Central memory CD8-positive, alpha-beta T cell (primary cell): ENCODE measurements around the gene MADCAM1.

Experiments
- ATAC-seq: fragments of 150-1000 bp; cut with Tn5 transposase; replicated peaks from 2 replicates; pipeline ENCODE4 v1.10.0; 2022; ENCODE audit warnings: mild to moderate bottlenecking, moderate FRiP score, moderate number of reproducible peaks; ENCODE audit not compliant: poor library complexity, severe bottlenecking; ENCODE audit errors: extremely low read depth
- DNase-seq, 2 donors: peaks; one replicate each; pipeline ENCODE4 v3.0.0; 2021; ENCODE audit warnings: low spot score in 2 of 2
- H3K27ac Mint-ChIP-seq: one replicate; pipeline ENCODE4 v1.8.0; 2022; ENCODE audit warnings: low read depth, mild to moderate bottlenecking, moderate library complexity, mixed read lengths
- H3K27me3 Mint-ChIP-seq: one replicate; pipeline ENCODE4 v1.8.0; 2022; ENCODE audit warnings: mixed read lengths
- H3K36me3 Mint-ChIP-seq: one replicate; pipeline ENCODE4 v1.8.0; 2022; ENCODE audit warnings: mild to moderate bottlenecking, moderate library complexity, mixed read lengths; ENCODE audit not compliant: insufficient read depth
- H3K4me1 Mint-ChIP-seq: one replicate; pipeline ENCODE4 v1.8.0; 2022; ENCODE audit warnings: mixed read lengths
- H3K4me3 Mint-ChIP-seq: one replicate; pipeline ENCODE4 v1.8.0; 2022; ENCODE audit warnings: mild to moderate bottlenecking, moderate library complexity, mixed read lengths
- H3K9me3 Mint-ChIP-seq: one replicate; pipeline ENCODE4 v1.8.0; 2022; ENCODE audit warnings: mixed read lengths

The MADCAM1 gene

GRCh38 chr19:495402-496111 is 729 bp upstream of the MADCAM1 start:
- ATAC-seq (no peak), DNase-seq (peak in 1 of 2 donors; percentile 25)
- peaks cover 19% of the 10 kb centered on the region for H3K27me3 Mint-ChIP-seq
- H3K4me1 Mint-ChIP-seq, result peaks cover 18% of the 10 kb centered on the region
- no peak overlapping the region for H3K27ac Mint-ChIP-seq
- H3K4me3 Mint-ChIP-seq, result no peak overlapping the region
- peaks cover 2% of the 10 kb centered on the region for H3K36me3 Mint-ChIP-seq
- no peaks in the 10 kb centered on the region for H3K9me3 Mint-ChIP-seq

- DNase-seq, result no peak
- peaks cover 19% of the 10 kb centered on the region for H3K27me3 Mint-ChIP-seq
- no peaks in the 10 kb centered on the region for H3K9me3 Mint-ChIP-seq
- H3K4me3 Mint-ChIP-seq, result no peak overlapping the region
- peaks cover 18% of the 10 kb centered on the region for H3K4me1 Mint-ChIP-seq
- no peak for ATAC-seq
- no peak overlapping the region for H3K27ac Mint-ChIP-seq
- H3K36me3 Mint-ChIP-seq, result peaks cover 2% of the 10 kb centered on the region
Measured at GRCh38 chr19:496986-497385, 700 bp downstream of the MADCAM1 start.

- DNase-seq (no peak), ATAC-seq (no peak)
- Mint-ChIP-seq H3K27ac (no peak overlapping the region), H3K9me3 (no peaks in the 10 kb centered on the region), H3K4me3 (no peak overlapping the region), H3K27me3 (peaks cover 19% of the 10 kb centered on the region), H3K36me3 (peaks cover 2% of the 10 kb centered on the region), H3K4me1 (peaks cover 18% of the 10 kb centered on the region)
Measured at GRCh38 chr19:497491-497868, 1.2 kb downstream of the MADCAM1 start.

GRCh38 chr19:497869-498510 is 1.7 kb downstream of the MADCAM1 start:
- Mint-ChIP-seq H3K9me3 (no peaks in the 10 kb centered on the region), H3K36me3 (peaks cover 2% of the 10 kb centered on the region), H3K27ac (no peak overlapping the region), H3K4me1 (peaks cover 18% of the 10 kb centered on the region), H3K4me3 (peak overlapping the region; percentile 29), H3K27me3 (peaks cover 19% of the 10 kb centered on the region)
- ATAC-seq (no peak), DNase-seq (no peak)

- peaks cover 17% of the 10 kb centered on the region for H3K4me1 Mint-ChIP-seq
- H3K9me3 Mint-ChIP-seq, result no peaks in the 10 kb centered on the region
- no peak overlapping the region for H3K27ac Mint-ChIP-seq
- no peak for ATAC-seq
- peak overlapping the region; percentile 29 for H3K4me3 Mint-ChIP-seq
- peaks cover 2% of the 10 kb centered on the region for H3K36me3 Mint-ChIP-seq
- peaks cover 19% of the 10 kb centered on the region for H3K27me3 Mint-ChIP-seq
- no peak for DNase-seq
Measured at GRCh38 chr19:498511-498891, 2.2 kb downstream of the MADCAM1 start.

GRCh38 chr19:498977-499623 is 2.8 kb downstream of the MADCAM1 start:
- Mint-ChIP-seq H3K27ac (peak overlapping the region; percentile 39), H3K27me3 (peaks cover 19% of the 10 kb centered on the region), H3K4me1 (peaks cover 12% of the 10 kb centered on the region), H3K4me3 (peak overlapping the region; percentile 19), H3K9me3 (no peaks in the 10 kb centered on the region), H3K36me3 (peaks cover 2% of the 10 kb centered on the region)
- ATAC-seq (no peak), DNase-seq (no peak)

- no peak for ATAC-seq
- Mint-ChIP-seq H3K36me3 (peaks cover 2% of the 10 kb centered on the region), H3K27me3 (peaks cover 19% of the 10 kb centered on the region), H3K9me3 (no peaks in the 10 kb centered on the region), H3K4me1 (peaks cover 16% of the 10 kb centered on the region), H3K4me3 (no peak overlapping the region), H3K27ac (no peak overlapping the region)
- DNase-seq, result no peak
Measured at GRCh38 chr19:501646-502045, 5.4 kb downstream of the MADCAM1 start.

- Mint-ChIP-seq H3K27ac (no peak overlapping the region), H3K27me3 (peaks cover under 1% of the 10 kb centered on the region), H3K4me3 (no peak overlapping the region), H3K4me1 (peaks cover 19% of the 10 kb centered on the region), H3K36me3 (peaks cover 8% of the 10 kb centered on the region), H3K9me3 (no peaks in the 10 kb centered on the region)
- no peak for DNase-seq
- ATAC-seq, result no peak
Measured at GRCh38 chr19:504616-505015, 8.3 kb downstream of the MADCAM1 start.

- Mint-ChIP-seq H3K4me1 (peaks cover 34% of the 10 kb centered on the region), H3K27ac (peak overlapping the region; percentile 89), H3K4me3 (peak overlapping the region; percentile 84), H3K27me3 (no peaks in the 10 kb centered on the region), H3K36me3 (peaks cover 19% of the 10 kb centered on the region), H3K9me3 (no peaks in the 10 kb centered on the region)
- DNase-seq, result peak; percentile 92
- peak; percentile 52 for ATAC-seq
Measured at GRCh38 chr19:506404-507285, 10.4 kb downstream of the MADCAM1 start.

GRCh38 chr19:507286-508203 is 11.3 kb downstream of the MADCAM1 start, which contains the start of gene TPGS1:
TSS of gene TPGS1 (plus strand) at chr19:507497. CDS start at chr19:507507, 10 bp downstream.
- Mint-ChIP-seq H3K27ac (peak within 1 kb of the TSS; percentile 89), H3K27me3 (no peaks in the 10 kb centered on the region), H3K4me1 (peaks cover 37% of the 10 kb centered on the region), H3K4me3 (peak within 1 kb of the TSS; percentile 84), H3K36me3 (peaks cover 26% of the 10 kb centered on the region), H3K9me3 (no peaks in the 10 kb centered on the region)
- DNase-seq, result peak in 1 of 2 donors; percentile 50
- peak; percentile 45 for ATAC-seq

GRCh38 chr19:508204-509150 is 12.2 kb downstream of the MADCAM1 start:
- DNase-seq (no peak), ATAC-seq (no peak)
- Mint-ChIP-seq H3K4me3 (peak overlapping the region; percentile 84), H3K9me3 (no peaks in the 10 kb centered on the region), H3K27me3 (no peaks in the 10 kb centered on the region), H3K36me3 (peaks cover 26% of the 10 kb centered on the region), H3K27ac (peak overlapping the region; percentile 79), H3K4me1 (peaks cover 37% of the 10 kb centered on the region)
